RKO (cell line): ENCODE measurements around the gene PPAT.
"Not testable (repeated sequence)": the region's sequence is repeated elsewhere in the genome, so short reads cannot be mapped to it uniquely, and the experiment has no call there.

ENCODE experiments used
- DNase-seq: peaks from one replicate; pipeline ENCODE4 v3.0.0-alpha.2; 2016; ENCODE audit warnings: low spot score

Gene PPAT

GRCh38 chr4:56435140-56435926, at the start of gene PPAT:
PPAT (minus strand) TSS chr4:56435615; CDS start chr4:56435477, 138 bp downstream.
- peak; percentile 98 for DNase-seq

- no peak for DNase-seq
These were observed 45.3 kb upstream of the PPAT start for GRCh38 chr4:56480691-56481090.

- DNase-seq, result no peak
These were observed 41.8 kb upstream of the PPAT start for GRCh38 chr4:56477192-56477702.

- no peak for DNase-seq
These were observed 40.5 kb upstream of the PPAT start for GRCh38 chr4:56475917-56476316.

- DNase-seq, result no peak
These were observed 34.2 kb upstream of the PPAT start for GRCh38 chr4:56469489-56470210.

GRCh38 chr4:56468097-56468422, 32.6 kb upstream of the PPAT start:
- peak; percentile 67 for DNase-seq

GRCh38 chr4:56467284-56468096, 32.1 kb upstream of the PPAT start, which contains the start of gene SRP72:
SRP72 (plus strand) TSS chr4:56467617; CDS start chr4:56467636, 19 bp downstream.
- DNase-seq, result peak; percentile 94

GRCh38 chr4:56466910-56467283, 31.5 kb upstream of the PPAT start:
- DNase-seq, result no peak

- peak; percentile 99 for DNase-seq
These were observed 30.9 kb upstream of the PPAT start for GRCh38 chr4:56466296-56466761.

GRCh38 chr4:56465599-56466295, 30.3 kb upstream of the PPAT start:
- DNase-seq, result peak; percentile 78

GRCh38 chr4:56464581-56464980, 29.2 kb upstream of the PPAT start:
- DNase-seq, result no peak

GRCh38 chr4:56463711-56464110, 28.3 kb upstream of the PPAT start:
- no peak for DNase-seq

GRCh38 chr4:56462157-56462556, 26.7 kb upstream of the PPAT start:
- no peak for DNase-seq

GRCh38 chr4:56460085-56460484, 24.7 kb upstream of the PPAT start:
- DNase-seq, result peak; percentile 74

GRCh38 chr4:56450342-56450741, 14.9 kb upstream of the PPAT start:
- DNase-seq, result no peak

GRCh38 chr4:56449475-56449874, 14.1 kb upstream of the PPAT start:
- not testable (repeated sequence) for DNase-seq

GRCh38 chr4:56448301-56448700, 12.9 kb upstream of the PPAT start:
- no peak for DNase-seq

- DNase-seq, result no peak
These were observed 10.3 kb upstream of the PPAT start for GRCh38 chr4:56445699-56446098.

- DNase-seq, result no peak
These were observed 9.3 kb upstream of the PPAT start for GRCh38 chr4:56444719-56445118.

GRCh38 chr4:56440983-56441382, 5.6 kb upstream of the PPAT start:
- no peak for DNase-seq

- DNase-seq, result peak; percentile 38
These were observed 3.4 kb upstream of the PPAT start for GRCh38 chr4:56438766-56439165.
